Brain microvascular endothelial cell (primary cell): ENCODE measurements around the gene TXNL4B.

Experiments used
- DNase-seq: peaks from one replicate; pipeline ENCODE4 v3.0.0-alpha.2; 2020
- H3K27ac ChIP-seq: fragments of 250-450 bp; sonication (Bioruptor Pico); 2 replicates; pipeline ENCODE4 v1.5.1; 2020; ENCODE audit warnings: mild to moderate bottlenecking, moderate library complexity
- H3K27me3 ChIP-seq: fragments of 250-450 bp; sonication (Bioruptor Pico); replicated peaks from 2 replicates; pipeline ENCODE4 v1.5.1; 2020; ENCODE audit warnings: mild to moderate bottlenecking
- H3K36me3 ChIP-seq: fragments of 250-450 bp; sonication (Bioruptor Pico); replicated peaks from 2 replicates; pipeline ENCODE4 v1.5.1; 2020; ENCODE audit warnings: mild to moderate bottlenecking
- H3K4me3 ChIP-seq: 2 replicates; pipeline ENCODE4 v1.5.1; 2011; ENCODE audit warnings: low read depth, mild to moderate bottlenecking, control low read depth, low read length, moderate library complexity
- CTCF ChIP-seq: IDR thresholded peaks from 2 replicates; pipeline ENCODE4 v1.5.1; 2011; ENCODE audit warnings: low read depth, mild to moderate bottlenecking, moderate library complexity, low read length, control low read depth, inconsistent platforms; ENCODE audit errors: missing control alignments
- in situ Hi-C: cut with HindIII; loops from 2 replicates; pipeline ENCODE4 v1.10.0; 2017; ENCODE audit warnings: low sequenced_read_pairs, low pct_ligation_motif_present

The TXNL4B gene

GRCh38 chr16:72042157-72042660 lies 51.2 kb downstream of the TXNL4B start:
- H3K36me3 ChIP-seq, result no peaks in the 10 kb centered on the region
- DNase-seq, result no peak
- in situ Hi-C loops, result no loop called here
- H3K27me3 ChIP-seq, result no peaks in the 10 kb centered on the region
- no peak for TF ChIP-seq CTCF
- no peak overlapping the region for H3K27ac ChIP-seq
- H3K4me3 ChIP-seq, result no peak overlapping the region

GRCh38 chr16:72036098-72036497 lies 57.3 kb downstream of the TXNL4B start:
- Histone ChIP-seq H3K27me3 (no peaks in the 10 kb centered on the region), H3K4me3 (no peak overlapping the region), H3K36me3 (no peaks in the 10 kb centered on the region), H3K27ac (no peak overlapping the region)
- no peak for TF ChIP-seq CTCF
- no peak for DNase-seq
- in situ Hi-C loops, result no loop called here
